HEK293 (cell line): ENCODE measurements around the gene TBX1.
A peak's percentile ranks its signal among the peaks of the same experiment; 100 is the strongest.
"Not testable (repeated sequence)": the region's sequence is repeated elsewhere in the genome, so short reads cannot be mapped to it uniquely, and the experiment has no call there.

Source experiments
- CTCF ChIA-PET: fragments of 350-600 bp; formaldehyde crosslinking; extraction: SDS; loops from one replicate; lab custom pipeline; 2021; ENCODE audit warnings: antibody characterized with exemption; lab: Yijun Ruan, JAX
- POLR2A ChIA-PET: fragments of 300-600 bp; formaldehyde crosslinking; extraction: SDS; loops from one replicate; lab custom pipeline; 2020; ENCODE audit warnings: antibody characterized with exemption, inconsistent platforms; lab: Yijun Ruan, JAX
- H3K27ac ChIP-seq: fragments of 200-500 bp; sonication (Bioruptor generic); 2 replicates; pipeline ENCODE4 v1.5.1; 2014; ENCODE audit warnings: low read depth, low read length, control low read depth, inconsistent platforms; ENCODE audit errors: extremely low read depth
- H3K36me3 ChIP-seq, 2 experiments: fragments of 200-500 bp in 1 of 2; sonication (Bioruptor generic) in 1 of 2; 1 replicate in 1 of 2; 2 replicates in 1 of 2; pipeline ENCODE4 v1.5.1; 2014 to 2017; ENCODE audit warnings: inconsistent platforms in 2 of 2, low read length in 2 of 2; ENCODE audit not compliant: control insufficient read depth in 2 of 2, insufficient read depth in 1 of 2
- H3K4me1 ChIP-seq: fragments of 200-500 bp; sonication (Bioruptor generic); 2 replicates; pipeline ENCODE4 v1.5.1; 2014; ENCODE audit warnings: mild to moderate bottlenecking, low read length, inconsistent platforms; ENCODE audit not compliant: control insufficient read depth, insufficient read depth
- H3K4me3 ChIP-seq: 2 replicates; pipeline ENCODE4 v1.5.1; 2011; ENCODE audit warnings: low read depth, mild to moderate bottlenecking, control low read depth, low read length, moderate library complexity
- H3K9me3 ChIP-seq: fragments of 200-500 bp; sonication (Bioruptor generic); 2 replicates; pipeline ENCODE4 v1.5.1; 2014; ENCODE audit warnings: low read depth, low read length, inconsistent platforms; ENCODE audit not compliant: control insufficient read depth, insufficient read depth
- BCL11A ChIP-seq: fragments of 450-650 bp; formaldehyde crosslinking; IDR thresholded peaks from 2 replicates; pipeline ENCODE4 v1.5.1; 2016; ENCODE audit warnings: low read depth, missing biosample characterization, missing genetic modification characterization
- BCL11B ChIP-seq: fragments of 450-650 bp; formaldehyde crosslinking; IDR thresholded peaks from 2 replicates; pipeline ENCODE4 v1.5.1; 2016; ENCODE audit warnings: low read depth, missing biosample characterization, missing genetic modification characterization
- EGR2 ChIP-seq: fragments of 450-650 bp; formaldehyde crosslinking; IDR thresholded peaks from 2 replicates; pipeline ENCODE4 v1.5.1; 2016; ENCODE audit warnings: low read depth, missing biosample characterization, missing genetic modification characterization
- GLIS1 ChIP-seq: fragments of 450-650 bp; formaldehyde crosslinking; IDR thresholded peaks from 2 replicates; pipeline ENCODE4 v1.5.1; 2016; ENCODE audit warnings: missing biosample characterization, missing genetic modification characterization
- HOXA7 ChIP-seq: sonication (generic); formaldehyde crosslinking; IDR thresholded peaks from 2 replicates; pipeline ENCODE4 v1.8.1; 2022; ENCODE audit warnings: missing genetic modification reagents, borderline replicate concordance
- KLF9 ChIP-seq: fragments of 450-650 bp; formaldehyde crosslinking; IDR thresholded peaks from 2 replicates; pipeline ENCODE4 v1.5.1; 2016; ENCODE audit warnings: missing biosample characterization, missing genetic modification characterization, low read depth
- REPIN1 ChIP-seq: fragments of 450-650 bp; formaldehyde crosslinking; IDR thresholded peaks from 2 replicates; pipeline ENCODE4 v1.5.1; 2017; ENCODE audit warnings: missing biosample characterization, missing genetic modification characterization, low read depth
- SETDB1 ChIP-seq: IDR thresholded peaks from one replicate; pipeline ENCODE4 v1.6.1; 2017; ENCODE audit warnings: mild to moderate bottlenecking, low read length, moderate library complexity, mixed read lengths; ENCODE audit not compliant: insufficient read length
- SP7 ChIP-seq: fragments of 450-650 bp; formaldehyde crosslinking; IDR thresholded peaks from 2 replicates; pipeline ENCODE4 v1.5.1; 2016; ENCODE audit warnings: missing biosample characterization, missing genetic modification characterization
- WT1 ChIP-seq: fragments of 450-650 bp; formaldehyde crosslinking; IDR thresholded peaks from 2 replicates; pipeline ENCODE4 v1.5.1; 2016; ENCODE audit warnings: missing biosample characterization, missing genetic modification characterization
- ZFHX2 ChIP-seq: fragments of 450-650 bp; formaldehyde crosslinking; conservative IDR thresholded peaks from 2 replicates; pipeline ENCODE4 v1.5.1; 2016; ENCODE audit warnings: missing biosample characterization, missing genetic modification characterization
- ZNF138 ChIP-seq: fragments of 450-650 bp; formaldehyde crosslinking; IDR thresholded peaks from 2 replicates; pipeline ENCODE4 v1.5.1; 2016; ENCODE audit warnings: missing biosample characterization, missing genetic modification characterization, borderline replicate concordance
- ZNF157 ChIP-seq: fragments of 450-650 bp; formaldehyde crosslinking; IDR thresholded peaks from 2 replicates; pipeline ENCODE4 v1.5.1; 2016; ENCODE audit warnings: missing biosample characterization, missing genetic modification characterization
- ZNF302 ChIP-seq: fragments of 450-650 bp; formaldehyde crosslinking; IDR thresholded peaks from 2 replicates; pipeline ENCODE4 v1.5.1; 2016; ENCODE audit warnings: missing biosample characterization, missing genetic modification characterization, low read depth
- ZNF335 ChIP-seq: fragments of 450-650 bp; formaldehyde crosslinking; conservative IDR thresholded peaks from 2 replicates; pipeline ENCODE4 v1.5.1; 2016; ENCODE audit warnings: missing biosample characterization, missing genetic modification characterization
- ZNF426 ChIP-seq: fragments of 450-650 bp; formaldehyde crosslinking; IDR thresholded peaks from 2 replicates; pipeline ENCODE4 v1.5.1; 2017; ENCODE audit warnings: missing biosample characterization, missing genetic modification characterization, mild to moderate bottlenecking, inconsistent platforms, moderate library complexity
- ZNF580 ChIP-seq: fragments of 450-650 bp; formaldehyde crosslinking; IDR thresholded peaks from 2 replicates; pipeline ENCODE4 v1.5.1; 2016; ENCODE audit warnings: missing biosample characterization, missing genetic modification characterization
- ZNF610 ChIP-seq: fragments of 450-650 bp; formaldehyde crosslinking; IDR thresholded peaks from 2 replicates; pipeline ENCODE4 v1.5.1; 2016; ENCODE audit warnings: missing biosample characterization, missing genetic modification characterization, borderline replicate concordance
- ZNF664 ChIP-seq: fragments of 450-650 bp; formaldehyde crosslinking; IDR thresholded peaks from 2 replicates; pipeline ENCODE4 v1.5.1; 2016; ENCODE audit warnings: missing biosample characterization, missing genetic modification characterization
- ZNF843 ChIP-seq: fragments of 450-650 bp; formaldehyde crosslinking; IDR thresholded peaks from 2 replicates; pipeline ENCODE4 v1.5.1; 2016; ENCODE audit warnings: missing biosample characterization, missing genetic modification characterization
- TF ChIP-seq, protein P1 (sequence below): fragments of 450-650 bp; formaldehyde crosslinking; IDR thresholded peaks from 2 replicates; pipeline ENCODE4 v1.5.1; 2016; ENCODE audit warnings: missing biosample characterization, missing genetic modification characterization
- TF ChIP-seq, protein P2 (sequence below): fragments of 450-650 bp; formaldehyde crosslinking; IDR thresholded peaks from 2 replicates; pipeline ENCODE4 v1.5.1; 2016; ENCODE audit warnings: missing biosample characterization, missing genetic modification characterization

Gene TBX1

DNA sequence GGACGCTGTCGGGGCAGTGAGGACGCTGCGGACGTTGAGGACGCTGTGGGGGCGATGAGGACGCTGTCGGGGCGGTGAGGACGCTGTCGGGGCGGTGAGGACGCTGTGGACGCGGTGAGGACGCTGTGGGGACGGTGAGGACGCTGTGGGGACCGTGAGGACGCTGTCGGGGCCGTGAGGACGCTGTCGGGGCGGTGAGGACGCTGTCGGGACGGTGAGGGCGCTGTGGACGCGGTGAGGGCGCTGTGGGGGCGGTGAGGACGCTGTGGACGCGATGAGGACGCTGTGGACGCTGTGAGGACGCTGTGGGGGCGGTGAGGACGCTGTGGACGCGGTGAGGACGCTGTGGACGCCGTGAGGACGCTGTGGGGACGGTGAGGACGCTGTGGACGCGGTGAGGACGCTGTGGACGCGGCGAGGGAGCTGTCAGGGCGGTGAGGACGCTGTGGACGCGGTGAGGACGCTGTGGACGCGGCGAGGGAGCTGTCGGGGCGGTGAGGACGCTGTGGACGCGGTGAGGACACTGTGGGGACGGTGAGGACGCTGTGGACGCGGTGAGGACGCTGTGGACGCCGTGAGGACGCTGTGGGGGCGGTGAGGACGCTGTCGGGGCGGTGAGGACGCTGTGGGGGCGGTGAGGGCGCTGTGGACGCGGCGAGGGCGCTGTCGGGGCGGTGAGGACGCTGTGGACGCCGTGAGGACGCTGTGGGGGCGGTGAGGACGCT is 34.4 kb upstream of the TBX1 start:
- H3K9me3 ChIP-seq, POLR2A ChIA-PET, H3K4me3 ChIP-seq, H3K4me1 ChIP-seq, H3K27ac ChIP-seq: not testable (repeated sequence)
- peaks cover 0 to 15% of the 10 kb centered on the region in 2 experiments; a peak in 1 of 3 replicates for H3K36me3 ChIP-seq
- CTCF ChIA-PET = interaction anchor here (0.6 kb wide), 1 partner anchor 184 kb away, joined by 3 read pairs; no protein-coding TSS in a partner anchor

DNA sequence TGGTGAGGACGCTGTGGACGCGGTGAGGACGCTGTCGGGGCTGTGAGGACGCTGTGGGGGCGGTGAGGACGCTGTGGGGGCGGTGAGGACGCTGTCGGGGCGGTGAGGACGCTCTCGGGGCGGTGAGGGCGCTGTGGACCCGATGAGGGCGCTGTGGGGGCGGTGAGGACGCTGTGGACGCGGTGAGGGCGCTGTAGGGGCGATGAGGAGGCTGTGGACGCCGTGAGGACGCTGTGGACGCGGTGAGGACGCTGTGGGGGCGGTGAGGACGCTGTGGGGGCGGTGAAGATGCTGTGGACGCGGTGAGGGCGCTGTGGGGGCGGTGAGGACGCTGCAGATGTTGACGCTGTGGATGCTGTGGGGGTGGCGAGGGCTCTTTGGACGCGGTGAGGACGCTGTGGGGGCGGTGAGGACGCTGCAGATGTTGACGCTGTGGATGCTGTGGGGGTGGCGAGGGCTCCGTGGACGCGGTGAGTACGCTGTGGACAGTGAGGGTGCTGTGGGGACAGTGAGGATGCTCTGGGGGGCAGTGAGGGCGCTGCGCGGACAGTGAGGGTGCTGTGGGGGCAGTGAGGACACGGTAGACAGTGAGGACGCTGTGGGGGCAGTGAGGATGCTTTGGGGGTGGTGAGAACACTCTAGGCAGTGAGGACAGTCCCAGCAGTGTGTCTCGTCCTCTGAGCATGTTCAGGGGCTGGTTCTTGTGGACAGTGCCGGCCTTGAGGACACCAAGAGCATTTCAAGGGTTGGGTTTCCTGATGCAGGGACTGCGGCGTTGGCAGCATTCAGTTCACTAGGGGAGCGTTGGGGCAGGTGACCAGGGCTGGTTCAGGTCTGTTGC is 33.0 kb upstream of the TBX1 start:
- H3K36me3 ChIP-seq = peaks cover 0 to 3% of the 10 kb centered on the region in 2 experiments; a peak in 1 of 3 replicates
- POLR2A ChIA-PET = no interaction called here
- H3K4me3 ChIP-seq = no peak overlapping the region
- H3K4me1 ChIP-seq = no peaks in the 10 kb centered on the region
- no peak overlapping the region for H3K27ac ChIP-seq
- no peaks in the 10 kb centered on the region for H3K9me3 ChIP-seq
- CTCF ChIA-PET = interaction anchor here (7.5 kb wide), 1 partner anchor 186 kb away, joined by 184 read pairs; no protein-coding TSS in a partner anchor
- TF ChIP-seq ZFHX2 (tag by site-specific recombination) (peak; percentile 88), EGR2 (tag by site-specific recombination) (peak; percentile 72), GLIS1 (no peak), ZNF157 (tag by site-specific recombination) (no peak)

- Histone ChIP-seq H3K4me3 (no peak overlapping the region), H3K27ac (no peak overlapping the region), H3K36me3 (no peaks in the 10 kb centered on the region), H3K9me3 (no peaks in the 10 kb centered on the region), H3K4me1 (no peaks in the 10 kb centered on the region)
- ChIA-PET CTCF (interaction anchor here (0.6 to 7.5 kb wide), 4 partner anchors 13 to 231 kb away, joined by 3 to 184 read pairs (median 4); no protein-coding TSS in a partner anchor), POLR2A (no interaction called here)
- TF ChIP-seq BCL11A (no peak), ZNF843 (tag by site-specific recombination) (no peak), HOXA7 (no peak), ZNF426 (tag by site-specific recombination) (no peak), KLF9 (tag by site-specific recombination) (no peak)
These were observed 32.3 kb upstream of the TBX1 start for GRCh38 chr22:19728271-19728670.

DNA sequence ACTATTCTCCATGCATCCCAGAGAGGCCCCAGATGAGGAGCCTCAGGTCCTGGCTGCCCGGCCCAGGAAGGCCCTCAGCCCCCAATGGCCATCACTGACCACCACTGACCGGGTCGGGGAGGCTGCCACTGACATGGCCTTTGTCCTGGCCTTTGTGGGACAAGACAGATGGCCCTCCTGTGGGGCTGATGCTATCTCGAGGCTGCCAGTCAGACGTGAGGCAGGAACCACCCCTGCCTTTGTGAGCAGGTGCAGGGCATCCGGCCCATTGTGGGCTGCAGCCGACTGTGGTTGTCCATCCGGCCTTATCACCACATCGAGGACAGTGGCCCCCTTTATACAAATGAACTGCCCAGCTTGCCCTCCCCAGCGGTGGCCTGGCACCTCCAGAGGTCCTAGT is 31.7 kb upstream of the TBX1 start:
- no peaks in the 10 kb centered on the region for H3K9me3 ChIP-seq
- POLR2A ChIA-PET = no interaction called here
- H3K4me3 ChIP-seq = no peak overlapping the region
- no peaks in the 10 kb centered on the region for H3K4me1 ChIP-seq
- no peaks in the 10 kb centered on the region for H3K36me3 ChIP-seq
- CTCF ChIA-PET = interaction anchor here (0.6 to 7.5 kb wide), 7 partner anchors 14 to 230 kb away, joined by 3 to 184 read pairs (median 7); partner anchors contain the start of genes COMT and TXNRD2
- no peak overlapping the region for H3K27ac ChIP-seq
- TF ChIP-seq ZNF664 (tag by site-specific recombination) (no peak), ZNF580 (no peak), ZNF138 (tag by site-specific recombination) (no peak), SP7 (tag by site-specific recombination) (no peak), BCL11B (tag by site-specific recombination) (no peak), WT1 (tag by site-specific recombination) (no peak), ZNF335 (no peak), SETDB1 (no peak), REPIN1 (tag by site-specific recombination) (no peak), ZNF610 (no peak), ZNF302 (tag by site-specific recombination) (no peak)
- TF ChIP-seq, protein P1, sequence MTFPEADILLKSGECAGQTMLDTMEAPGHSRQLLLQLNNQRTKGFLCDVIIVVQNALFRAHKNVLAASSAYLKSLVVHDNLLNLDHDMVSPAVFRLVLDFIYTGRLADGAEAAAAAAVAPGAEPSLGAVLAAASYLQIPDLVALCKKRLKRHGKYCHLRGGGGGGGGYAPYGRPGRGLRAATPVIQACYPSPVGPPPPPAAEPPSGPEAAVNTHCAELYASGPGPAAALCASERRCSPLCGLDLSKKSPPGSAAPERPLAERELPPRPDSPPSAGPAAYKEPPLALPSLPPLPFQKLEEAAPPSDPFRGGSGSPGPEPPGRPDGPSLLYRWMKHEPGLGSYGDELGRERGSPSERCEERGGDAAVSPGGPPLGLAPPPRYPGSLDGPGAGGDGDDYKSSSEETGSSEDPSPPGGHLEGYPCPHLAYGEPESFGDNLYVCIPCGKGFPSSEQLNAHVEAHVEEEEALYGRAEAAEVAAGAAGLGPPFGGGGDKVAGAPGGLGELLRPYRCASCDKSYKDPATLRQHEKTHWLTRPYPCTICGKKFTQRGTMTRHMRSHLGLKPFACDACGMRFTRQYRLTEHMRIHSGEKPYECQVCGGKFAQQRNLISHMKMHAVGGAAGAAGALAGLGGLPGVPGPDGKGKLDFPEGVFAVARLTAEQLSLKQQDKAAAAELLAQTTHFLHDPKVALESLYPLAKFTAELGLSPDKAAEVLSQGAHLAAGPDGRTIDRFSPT (tag by site-specific recombination) = no peak
- TF ChIP-seq, protein P2, sequence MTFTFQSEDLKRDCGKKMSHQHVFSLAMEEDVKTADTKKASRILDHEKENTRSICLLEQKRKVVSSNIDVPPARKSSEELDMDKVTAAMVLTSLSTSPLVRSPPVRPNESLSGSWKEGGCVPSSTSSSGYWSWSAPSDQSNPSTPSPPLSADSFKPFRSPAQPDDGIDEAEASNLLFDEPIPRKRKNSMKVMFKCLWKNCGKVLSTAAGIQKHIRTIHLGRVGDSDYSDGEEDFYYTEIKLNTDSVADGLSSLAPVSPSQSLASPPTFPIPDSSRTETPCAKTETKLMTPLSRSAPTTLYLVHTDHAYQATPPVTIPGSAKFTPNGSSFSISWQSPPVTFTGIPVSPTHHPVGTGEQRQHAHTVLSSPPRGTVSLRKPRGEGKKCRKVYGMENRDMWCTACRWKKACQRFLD = no peak
